Peyer's patch (tissue), 4 donors: Measurements from ENCODE around the gene PDE4D. TPM values are rescaled to one million over a fixed set of nuclear protein-coding genes. Genes with fewer than 3 reads are reported as not detected.

Experiments used
- DNase-seq, 3 donors: peaks; one replicate each; pipeline ENCODE4 v3.0.0-alpha.2; 2017 to 2019
- H3K27ac ChIP-seq, 4 donors: fragments of 200-600 bp; sonication (generic); one replicate each; pipeline ENCODE4 v1.5.1; 2016 to 2019
- H3K27me3 ChIP-seq, 2 donors: fragments of 200-600 bp; sonication (generic); one replicate each; pipeline ENCODE4 v1.5.1; 2019
- H3K36me3 ChIP-seq, 3 donors: fragments of 200-600 bp; sonication (generic); one replicate each; pipeline ENCODE4 v1.5.1; 2016 to 2019
- H3K4me1 ChIP-seq, 4 donors: fragments of 200-600 bp; sonication (generic); one replicate each; pipeline ENCODE4 v1.5.1; 2016 to 2019
- H3K4me3 ChIP-seq, 4 donors: fragments of 200-600 bp; sonication (generic); 1 replicate in 3 of 4; 2 replicates in 1 of 4; pipeline ENCODE4 v1.5.1; 2016 to 2019; ENCODE audit warnings: mild to moderate bottlenecking in 1 of 4
- H3K9me3 ChIP-seq, 4 donors: fragments of 200-600 bp; sonication (generic); one replicate each; pipeline ENCODE4 v1.5.1; 2016 to 2019; ENCODE audit warnings: mild to moderate bottlenecking in 1 of 4
- POLR2A ChIP-seq, 2 donors: fragments of 450-650 bp; IDR thresholded peaks; one replicate each; pipeline ENCODE4 v1.5.1; 2017; ENCODE audit warnings: antibody characterized with exemption in 2 of 2, mild to moderate bottlenecking in 2 of 2, moderate library complexity in 2 of 2
- total RNA-seq, 4 donors: library from RNA; depleted of rRNA; stranded (reverse); fragments of >200 nt; gene quantifications; one replicate each; pipeline ENCODE4 v1.1.0, GENCODE V29; 2016
- TF ChIP-seq, protein P1 (sequence below), 6 experiments: fragments of 450-650 bp in 4 of 6; fragments of 200-600 bp in 2 of 6; sonication (generic) in 1 of 6; IDR thresholded peaks; one replicate each; pipeline ENCODE4 v1.5.1; 2017 to 2019; ENCODE audit warnings: antibody characterized with exemption in 6 of 6, mild to moderate bottlenecking in 3 of 6, moderate library complexity in 1 of 6

PDE4D gene
- total RNA-seq, 4 donors from 2014 or later, result 19.8 to 89.1 (median 43.9) TPM

DNA sequence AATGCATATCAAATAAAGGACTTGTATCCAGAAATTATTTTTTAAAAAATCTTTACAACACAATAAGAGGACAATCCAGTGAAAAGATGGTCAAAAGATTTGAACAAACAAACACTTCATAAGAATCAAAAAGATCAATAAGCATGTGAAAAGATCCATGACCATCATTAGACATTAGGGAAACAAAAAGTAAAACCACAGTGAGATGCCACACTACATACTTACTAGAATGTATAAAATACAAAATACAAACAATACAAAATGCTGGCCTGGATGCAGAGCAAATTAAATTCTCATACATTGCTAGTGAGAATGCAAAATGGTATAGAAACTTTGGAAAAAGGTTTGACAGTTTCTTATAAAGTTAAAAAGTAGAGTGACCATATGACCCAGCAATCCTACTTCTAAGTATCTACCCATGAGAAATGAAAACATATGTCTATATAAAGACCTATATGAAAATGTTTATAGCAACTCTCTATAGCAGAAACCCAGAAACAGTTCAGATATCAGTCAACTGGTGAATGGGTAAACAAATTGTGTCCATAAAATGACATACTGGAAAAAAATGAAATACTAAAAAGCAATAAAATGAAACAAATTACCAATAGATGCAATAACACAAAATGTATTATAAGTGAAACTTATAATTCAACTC lies 884.6 kb downstream of the PDE4D start:
- Histone ChIP-seq H3K27ac (no peak overlapping the region), H3K9me3 (no peaks in the 10 kb centered on the region), H3K4me1 (no peaks in the 10 kb centered on the region), H3K36me3 (no peaks in the 10 kb centered on the region), H3K27me3 (no peaks in the 10 kb centered on the region), H3K4me3 (no peak overlapping the region)
- TF ChIP-seq POLR2A (IDR thresholded peaks at IDR 0.05), result no peak
- TF ChIP-seq, protein P1, sequence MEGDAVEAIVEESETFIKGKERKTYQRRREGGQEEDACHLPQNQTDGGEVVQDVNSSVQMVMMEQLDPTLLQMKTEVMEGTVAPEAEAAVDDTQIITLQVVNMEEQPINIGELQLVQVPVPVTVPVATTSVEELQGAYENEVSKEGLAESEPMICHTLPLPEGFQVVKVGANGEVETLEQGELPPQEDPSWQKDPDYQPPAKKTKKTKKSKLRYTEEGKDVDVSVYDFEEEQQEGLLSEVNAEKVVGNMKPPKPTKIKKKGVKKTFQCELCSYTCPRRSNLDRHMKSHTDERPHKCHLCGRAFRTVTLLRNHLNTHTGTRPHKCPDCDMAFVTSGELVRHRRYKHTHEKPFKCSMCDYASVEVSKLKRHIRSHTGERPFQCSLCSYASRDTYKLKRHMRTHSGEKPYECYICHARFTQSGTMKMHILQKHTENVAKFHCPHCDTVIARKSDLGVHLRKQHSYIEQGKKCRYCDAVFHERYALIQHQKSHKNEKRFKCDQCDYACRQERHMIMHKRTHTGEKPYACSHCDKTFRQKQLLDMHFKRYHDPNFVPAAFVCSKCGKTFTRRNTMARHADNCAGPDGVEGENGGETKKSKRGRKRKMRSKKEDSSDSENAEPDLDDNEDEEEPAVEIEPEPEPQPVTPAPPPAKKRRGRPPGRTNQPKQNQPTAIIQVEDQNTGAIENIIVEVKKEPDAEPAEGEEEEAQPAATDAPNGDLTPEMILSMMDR (IDR thresholded peaks at IDR 0.05), result no peak
- DNase-seq, result no peak

DNA sequence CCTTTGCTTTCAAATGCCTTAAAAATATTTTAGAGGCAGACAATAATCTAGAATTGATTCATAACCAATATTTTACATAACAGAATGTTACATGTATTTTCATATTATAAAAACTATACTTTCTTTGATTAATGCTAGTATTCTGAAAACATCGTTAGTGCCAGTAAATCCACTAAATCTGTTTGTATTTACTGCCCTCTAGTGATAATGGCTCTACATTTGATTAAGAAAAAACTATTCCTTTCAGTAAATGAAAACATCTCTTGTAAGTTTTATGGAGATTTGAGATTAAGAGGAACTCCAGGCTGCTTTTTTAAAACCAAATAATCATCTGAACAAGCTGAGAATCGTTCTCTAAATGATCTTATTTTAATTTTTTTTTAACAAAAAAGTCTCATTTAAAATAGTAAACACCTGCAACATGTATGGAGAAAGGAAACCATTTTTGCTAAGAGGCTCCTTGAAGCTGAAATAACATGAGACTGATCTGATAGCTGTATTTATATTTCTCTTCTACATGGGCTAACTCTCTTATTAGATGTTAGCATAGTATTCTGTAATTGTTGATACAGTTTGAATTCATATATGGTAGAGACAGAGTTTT lies 886.0 kb downstream of the PDE4D start:
- TF ChIP-seq, protein P1 (IDR thresholded peaks at IDR 0.05), result peak in 4 of 6 experiments; percentile 12 to 34 (median 25)
- TF ChIP-seq POLR2A (IDR thresholded peaks at IDR 0.05), result no peak
- H3K27me3 ChIP-seq, result no peaks in the 10 kb centered on the region
- no peak for DNase-seq
- H3K4me1 ChIP-seq, result no peaks in the 10 kb centered on the region
- no peaks in the 10 kb centered on the region for H3K36me3 ChIP-seq
- no peak overlapping the region for H3K4me3 ChIP-seq
- H3K9me3 ChIP-seq, result no peaks in the 10 kb centered on the region
- H3K27ac ChIP-seq, result no peak overlapping the region

DNA sequence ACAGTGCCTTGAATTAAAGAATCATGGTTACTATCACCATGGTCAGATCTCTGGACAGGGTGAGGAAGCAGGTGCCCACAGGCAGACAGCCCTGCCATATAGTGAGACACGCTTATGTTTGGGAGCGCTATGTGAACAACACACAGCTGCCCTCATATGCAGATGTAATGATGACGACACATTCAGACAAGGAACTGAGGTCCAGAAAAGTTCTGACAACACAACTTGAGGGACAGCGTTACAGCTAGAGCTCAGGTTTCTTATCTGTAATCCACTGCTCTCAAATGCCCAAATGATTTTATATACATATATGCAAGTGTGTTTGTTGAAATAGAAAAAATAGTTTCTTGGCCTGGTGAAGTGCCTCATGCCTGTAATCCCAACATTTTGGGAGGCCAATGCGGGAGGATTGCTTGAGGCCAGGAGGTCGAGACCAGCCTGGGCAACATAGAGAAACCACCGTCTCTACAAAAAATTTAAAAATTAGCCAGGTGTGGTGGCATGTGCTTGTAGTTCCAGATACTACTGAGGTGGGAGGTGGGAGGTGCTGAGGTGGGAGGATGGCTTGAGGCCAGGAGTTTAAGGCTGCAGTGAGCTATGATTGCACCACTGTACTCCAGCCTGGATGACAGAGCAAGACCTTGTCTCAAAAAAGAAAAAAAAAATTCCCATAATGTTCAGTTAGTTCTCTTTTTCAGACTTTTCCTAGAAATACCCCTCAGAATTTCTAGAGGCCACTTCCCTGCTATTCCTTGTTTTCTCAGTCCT lies 887.4 kb downstream of the PDE4D start:
- TF ChIP-seq, protein P1 (IDR thresholded peaks at IDR 0.05), result no peak
- no peak for TF ChIP-seq POLR2A (IDR thresholded peaks at IDR 0.05)
- H3K36me3 ChIP-seq, result no peaks in the 10 kb centered on the region
- no peak for DNase-seq
- H3K9me3 ChIP-seq, result no peaks in the 10 kb centered on the region
- no peaks in the 10 kb centered on the region for H3K4me1 ChIP-seq
- H3K27me3 ChIP-seq, result no peaks in the 10 kb centered on the region
- H3K27ac ChIP-seq, result no peak overlapping the region
- H3K4me3 ChIP-seq, result no peak overlapping the region

DNA sequence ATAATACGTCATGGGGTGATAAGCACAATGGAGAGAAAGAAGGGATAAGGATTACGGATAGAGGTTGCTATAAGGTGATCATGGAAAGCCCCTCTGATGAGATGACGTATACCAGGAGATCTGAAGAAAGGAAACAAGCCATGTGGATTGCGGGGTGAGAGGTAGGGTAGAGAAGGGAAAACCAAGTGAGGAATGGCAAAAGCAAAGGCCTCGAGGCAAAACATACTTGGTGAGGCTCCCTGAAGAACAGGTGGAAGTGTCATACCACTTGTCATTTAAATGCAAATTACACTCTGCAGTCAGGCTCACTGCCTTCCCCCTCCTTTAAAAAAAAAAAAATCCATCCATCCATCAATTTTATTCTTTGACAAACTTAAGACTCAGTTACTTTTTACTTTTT lies 889.9 kb downstream of the PDE4D start:
- H3K36me3 ChIP-seq, result no peaks in the 10 kb centered on the region
- no peak overlapping the region for H3K4me3 ChIP-seq
- no peaks in the 10 kb centered on the region for H3K4me1 ChIP-seq
- TF ChIP-seq, protein P1 (IDR thresholded peaks at IDR 0.05), result no peak
- TF ChIP-seq POLR2A (IDR thresholded peaks at IDR 0.05), result no peak
- no peaks in the 10 kb centered on the region for H3K27me3 ChIP-seq
- H3K9me3 ChIP-seq, result no peaks in the 10 kb centered on the region
- no peak overlapping the region for H3K27ac ChIP-seq
- DNase-seq, result no peak

DNA sequence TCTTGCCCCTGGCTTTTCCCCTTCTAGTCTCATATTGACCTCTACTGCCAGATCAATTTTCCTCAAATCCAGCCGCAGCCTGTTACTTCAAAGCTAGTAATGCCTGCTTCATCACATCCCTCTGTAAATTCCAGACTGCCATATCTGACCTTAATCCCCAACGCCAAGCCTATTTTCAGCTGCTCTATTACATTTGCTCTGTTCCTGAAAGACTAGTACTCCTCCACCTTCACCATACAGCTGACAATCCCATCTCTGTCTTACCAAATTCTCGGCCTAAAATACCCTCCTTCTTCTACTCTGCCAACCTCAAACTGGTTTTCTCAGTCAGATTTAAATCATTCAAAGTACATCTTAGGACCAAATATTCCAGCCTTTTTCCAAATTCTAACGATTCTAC lies 890.4 kb downstream of the PDE4D start:
- DNase-seq, result no peak
- Histone ChIP-seq H3K9me3 (no peaks in the 10 kb centered on the region), H3K4me1 (no peaks in the 10 kb centered on the region), H3K4me3 (no peak overlapping the region), H3K27me3 (no peaks in the 10 kb centered on the region), H3K36me3 (no peaks in the 10 kb centered on the region), H3K27ac (no peak overlapping the region)
- TF ChIP-seq, protein P1 (IDR thresholded peaks at IDR 0.05), result no peak
- TF ChIP-seq POLR2A (IDR thresholded peaks at IDR 0.05), result no peak
